D721Med (cell line): ENCODE measurements around the gene LDLRAD4.

ENCODE experiments used
- DNase-seq: peaks from one replicate; pipeline ENCODE4 v3.0.0; 2011; ENCODE audit warnings: low spot score; ENCODE audit not compliant: insufficient read length
- FAIRE-seq: peaks from 2 replicates; lab custom pipeline; 2011; peaks lifted over from hg19 to GRCh38; lab: Jason Lieb, UNC
- CTCF ChIP-seq: IDR thresholded peaks from 2 replicates; pipeline ENCODE4 v1.5.1; 2012; ENCODE audit warnings: mild to moderate bottlenecking, control low read depth; ENCODE audit not compliant: insufficient read depth; ENCODE audit errors: missing control alignments

The LDLRAD4 gene

GRCh38 chr18:13612196-13612997 is 393.8 kb downstream of the LDLRAD4 start:
- no peak for TF ChIP-seq CTCF
- FAIRE-seq = no peak
- DNase-seq = no peak

GRCh38 chr18:13613099-13613498 is 394.5 kb downstream of the LDLRAD4 start:
- no peak for TF ChIP-seq CTCF
- FAIRE-seq (no peak), DNase-seq (no peak)

- DNase-seq (no peak), FAIRE-seq (no peak)
- no peak for TF ChIP-seq CTCF
Measured at GRCh38 chr18:13613591-13614501, 395.3 kb downstream of the LDLRAD4 start.

GRCh38 chr18:13614641-13615288 is 396.2 kb downstream of the LDLRAD4 start:
- FAIRE-seq = no peak
- DNase-seq = no peak
- TF ChIP-seq CTCF = no peak

- TF ChIP-seq CTCF = no peak
- DNase-seq (no peak), FAIRE-seq (no peak)
Measured at GRCh38 chr18:13615432-13615861, 396.9 kb downstream of the LDLRAD4 start.

GRCh38 chr18:13616041-13616440 is 397.5 kb downstream of the LDLRAD4 start:
- no peak for FAIRE-seq
- no peak for TF ChIP-seq CTCF
- DNase-seq = no peak
